ENCODE results near the gene C2CD2L. TPM values are rescaled to one million over a fixed set of nuclear protein-coding genes. Genes with fewer than 3 reads are reported as not detected.
A peak's percentile ranks its signal among the peaks of the same experiment; 100 is the strongest.

The C2CD2L gene
- total and polyA plus RNA-seq, 2 of the 13 experiments (the other 11 are each of a cell fraction or from before 2014, with no cell fraction given), result 3.7 to 5.5 TPM

GRCh38 chr11:119152604-119153003 is 45.5 kb downstream of the C2CD2L start (continued):
- TF ChIP-seq ZNF367 (CRISPR knock-in tag; IDR thresholded peaks at IDR 0.05; ENCODE audit: borderline replicate concordance), result no peak
- TF ChIP-seq MAFK (conservative IDR thresholded peaks at IDR 0.05 in 1 of 2, IDR thresholded peaks at IDR 0.05 in 1 of 2; ENCODE audit: low read length in 2 of 2), result no peak
- TF ChIP-seq ZBTB25 (CRISPR knock-in tag; IDR thresholded peaks at IDR 0.05), result no peak

GRCh38 chr11:119153049-119153818 is 46.1 kb downstream of the C2CD2L start:
- H3K27me3 ChIP-seq (ENCODE audit: control insufficient read depth in 1 of 2, insufficient read depth in 2 of 2, low read length in 2 of 2), result peaks cover 20 to 72% of the 10 kb centered on the region in 2 experiments
- DNase-seq (ENCODE audit: low spot score) (no peak), ATAC-seq (peak; percentile 20; the same call in 2 of the 3 replicates), FAIRE-seq (no peak)
- in situ Hi-C loops (cut with HindIII; ENCODE audit: extremely low pct_ligation_motif_present, low pct_unique_long_range_greater_than_20kb), result no loop called here
- TF ChIP-seq ZNF768 (CRISPR knock-in tag; IDR thresholded peaks at IDR 0.05) (peak; percentile 82; the same call in 1 of the 2 replicates), AKAP8 (CRISPR knock-in tag; IDR thresholded peaks at IDR 0.05) (no peak), GTF2F1 (IDR thresholded peaks at IDR 0.05; ENCODE audit: low read length) (no peak)
- no peaks in the 10 kb centered on the region for H3K36me3 ChIP-seq (replicated peaks in 1 of 2; ENCODE audit: control insufficient read depth in 1 of 2, insufficient read depth in 2 of 2, low read length in 2 of 2)
- H3K4me2 ChIP-seq (ENCODE audit: low read depth, low read length), result no peak overlapping the region
- H3K79me2 ChIP-seq (ENCODE audit: insufficient read depth, low read length), result no peaks in the 10 kb centered on the region
- no peaks in the 10 kb centered on the region for H3K9me3 ChIP-seq (ENCODE audit: low read length)
- 26% methylated on average over 9 of the region's 9 CpGs for WGBS (ENCODE audit: low lambda C conversion rate)
- no peak overlapping the region for H2AFZ ChIP-seq (ENCODE audit: low read length)
- H3K9ac ChIP-seq (ENCODE audit: insufficient read depth, low read depth, low read length), result no peak overlapping the region
- intact Hi-C loops (cut with micrococcal nuclease; ENCODE audit: unreplicated experiment), result no loop called here
- no TSS peak for BruUV-seq (replicated peaks)
- no peak overlapping the region for H3K27ac ChIP-seq (ENCODE audit: extremely low read length, insufficient read depth, low read length)
- no peak overlapping the region for H3K4me3 ChIP-seq (replicated peaks in 1 of 3; ENCODE audit: insufficient read depth in 1 of 3, low read depth in 2 of 3, low read length in 3 of 3)
- ChIA-PET POLR2A (interaction anchor here (0.8 to 1.6 kb wide), 2 partner anchors 14 to 16 kb away, joined by 3 to 4 read pairs; partner anchors contain the start of gene NLRX1), CTCF (ENCODE audit: low intra/inter-chr PET ratio, low total read pairs) (no interaction called here)
- H3K4me1 ChIP-seq (ENCODE audit: insufficient read depth, low read length), result peaks cover 9% of the 10 kb centered on the region; the same call in 1 of the 2 replicates
- no peaks in the 10 kb centered on the region for H4K20me1 ChIP-seq (ENCODE audit: insufficient read depth, low read length)

All from HepG2 (cell line).